Activated CD8-positive, alpha-beta T cell treated with anti-CD3 and anti-CD28 coated beads, Interleukin-2, amount 10 ng/mL, durations not matched to agents 7 days and 5 days (primary cell): ENCODE data around the gene ATP2A1. TPM values are rescaled to one million over a fixed set of nuclear protein-coding genes. Genes with fewer than 3 reads are reported as not detected.
"Not testable (repeated sequence)": the region's sequence is repeated elsewhere in the genome, so short reads cannot be mapped to it uniquely, and the experiment has no call there.

Experiments used
- ATAC-seq: fragments of 150-1000 bp; cut with Tn5 transposase; one replicate; pipeline ENCODE4 v1.10.0; 2021; ENCODE audit warnings: moderate library complexity
- CTCF ChIA-PET: fragments of 350-600 bp; sonication (Branson Sonifier 250); formaldehyde crosslinking; loops from one replicate; lab custom pipeline; 2021; ENCODE audit warnings: antibody characterized with exemption; lab: Charles Lee
- POLR2A ChIA-PET: fragments of 350-600 bp; sonication (Branson Sonifier 250); formaldehyde crosslinking; loops from one replicate; lab custom pipeline; 2021; ENCODE audit warnings: antibody characterized with exemption; lab: Charles Lee
- DNase-seq: peaks from one replicate; pipeline ENCODE4 v3.0.0-alpha.2; 2020
- H3K27ac Mint-ChIP-seq: one replicate; pipeline ENCODE4 v1.8.0; 2021; ENCODE audit warnings: mild to moderate bottlenecking, mixed read lengths
- H3K27me3 Mint-ChIP-seq: one replicate; pipeline ENCODE4 v1.8.0; 2021; ENCODE audit warnings: low read depth, mixed read lengths
- H3K36me3 Mint-ChIP-seq: one replicate; pipeline ENCODE4 v1.8.0; 2021; ENCODE audit warnings: low read depth, mixed read lengths
- H3K4me1 Mint-ChIP-seq: one replicate; pipeline ENCODE4 v1.8.0; 2021; ENCODE audit warnings: low read depth, mixed read lengths
- H3K4me3 Mint-ChIP-seq: one replicate; pipeline ENCODE4 v1.8.0; 2021; ENCODE audit warnings: mild to moderate bottlenecking, mixed read lengths
- H3K9me3 Mint-ChIP-seq: one replicate; pipeline ENCODE4 v1.8.0; 2022; ENCODE audit warnings: mixed read lengths; ENCODE audit not compliant: insufficient read depth
- total RNA-seq, 2 experiments: library from RNA; stranded (reverse); gene quantifications; one replicate each; pipeline ENCODE4 v1.2.3, GENCODE V29; 2021

The ATP2A1 gene
- total RNA-seq, 2 experiments from 2014 or later: 1.8 to 2.1 TPM

DNA sequence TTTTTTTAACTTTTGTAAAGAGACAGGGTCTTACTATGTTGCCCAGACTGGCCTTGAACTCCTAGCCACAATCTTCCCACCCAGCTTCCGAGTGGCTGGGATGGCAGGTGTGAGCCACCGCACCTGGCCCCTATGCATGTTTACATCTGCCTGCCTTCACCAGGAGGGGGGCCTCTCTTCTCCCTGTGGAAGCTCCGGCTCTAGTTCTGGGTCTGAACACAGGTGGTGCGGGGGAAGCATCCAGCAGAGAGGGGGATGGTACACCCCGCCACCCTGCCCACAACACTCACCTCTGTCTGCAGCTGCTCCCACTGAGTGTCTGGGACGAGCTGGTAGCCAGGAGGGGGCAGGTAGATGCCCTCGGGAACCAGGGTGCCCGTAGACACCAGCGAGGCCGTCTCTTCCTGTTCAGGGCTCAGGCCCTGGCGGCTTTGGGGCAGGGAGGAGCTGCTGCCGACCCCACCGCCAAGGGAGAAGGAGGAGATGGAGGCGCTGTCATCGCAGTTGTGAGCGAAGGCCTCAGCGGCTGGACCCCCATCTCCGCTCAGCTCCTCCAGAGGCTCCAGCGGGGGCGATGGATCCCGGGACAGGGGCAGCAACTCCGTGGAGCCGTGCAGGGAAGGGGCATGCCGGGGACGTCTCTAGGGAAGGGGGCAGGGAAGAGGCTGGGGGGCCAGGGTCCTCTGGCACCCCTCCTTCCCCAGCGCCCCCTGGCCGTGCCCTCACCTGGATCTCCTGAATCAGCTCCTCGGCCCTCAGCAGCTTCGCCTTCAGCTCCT is 35.8 kb downstream of the ATP2A1 start:
- ChIA-PET CTCF (interaction anchor here (2.9 kb wide), 1 partner anchor 31 kb away, joined by 13 read pairs; no protein-coding TSS in a partner anchor), POLR2A (interaction anchor here (1.1 kb wide), 1 partner anchor 9 kb away, joined by 6 read pairs; no protein-coding TSS in a partner anchor)
- no peak for ATAC-seq
- Mint-ChIP-seq H3K4me1 (no peaks in the 10 kb centered on the region), H3K4me3 (no peak overlapping the region), H3K9me3 (no peaks in the 10 kb centered on the region), H3K36me3 (peaks cover 28% of the 10 kb centered on the region), H3K27me3 (no peaks in the 10 kb centered on the region), H3K27ac (no peak overlapping the region)
- DNase-seq: no peak

DNA sequence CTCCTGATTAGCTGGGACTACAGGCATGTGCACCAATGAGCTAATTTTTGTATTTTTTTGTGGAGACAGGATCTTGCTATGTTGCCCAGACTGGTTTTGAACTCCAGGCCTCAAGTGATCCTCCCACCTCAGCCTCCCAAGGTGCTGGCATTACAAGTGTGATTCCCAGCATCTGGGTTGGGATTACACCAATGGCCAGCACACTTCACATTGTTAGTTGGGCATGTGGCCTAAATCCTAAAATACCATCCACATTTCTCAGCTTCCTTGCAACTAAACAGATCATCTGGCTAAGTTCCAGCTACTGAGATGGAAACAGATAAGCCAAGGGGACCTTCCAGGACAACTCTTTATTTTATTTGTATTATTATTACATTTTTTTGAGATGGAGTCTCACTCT is 36.9 kb downstream of the ATP2A1 start:
- no peak for DNase-seq
- Mint-ChIP-seq H3K9me3 (no peaks in the 10 kb centered on the region), H3K36me3 (peaks cover 30% of the 10 kb centered on the region), H3K27ac (no peak overlapping the region), H3K27me3 (no peaks in the 10 kb centered on the region), H3K4me1 (no peaks in the 10 kb centered on the region), H3K4me3 (no peak overlapping the region)
- ChIA-PET POLR2A (interaction anchor here (1.1 kb wide), 1 partner anchor 8 kb away, joined by 6 read pairs; no protein-coding TSS in a partner anchor), CTCF (interaction anchor here (0.9 to 2.9 kb wide), 2 partner anchors 30 to 41 kb away, joined by 3 to 13 read pairs; no protein-coding TSS in a partner anchor)
- ATAC-seq: no peak

DNA sequence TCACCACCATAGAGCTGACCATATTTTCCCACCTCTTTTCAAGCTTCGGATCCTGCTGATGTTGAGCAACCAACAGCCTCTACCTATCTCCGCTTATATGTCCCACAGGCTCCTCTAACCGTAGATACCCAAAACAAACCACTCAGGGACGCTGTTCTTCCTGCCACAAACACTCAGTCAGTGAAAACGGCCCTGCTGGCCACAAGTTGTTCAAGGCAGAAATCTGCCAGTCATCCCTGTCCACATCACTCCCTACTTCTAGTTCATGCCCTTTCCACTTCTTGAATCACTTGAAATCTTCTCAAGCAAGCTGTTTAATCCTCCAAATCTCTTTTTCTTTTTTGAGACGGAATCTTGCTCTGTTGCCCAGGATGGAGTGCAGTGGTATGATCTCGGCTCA is 38.8 kb downstream of the ATP2A1 start:
- POLR2A ChIA-PET: interaction anchor here (0.6 to 0.8 kb wide), 3 partner anchors 8 to 767 kb away, joined by 3 to 6 read pairs (median 3); partner anchors contain the start of gene RABEP2
- H3K9me3 Mint-ChIP-seq: no peaks in the 10 kb centered on the region
- no peak for ATAC-seq
- H3K4me1 Mint-ChIP-seq: no peaks in the 10 kb centered on the region
- H3K36me3 Mint-ChIP-seq: peaks cover 34% of the 10 kb centered on the region
- CTCF ChIA-PET: interaction anchor here (1.5 kb wide), 1 partner anchor 28 kb away, joined by 5 read pairs; no protein-coding TSS in a partner anchor
- H3K4me3 Mint-ChIP-seq: no peak overlapping the region
- DNase-seq: no peak
- H3K27ac Mint-ChIP-seq: no peak overlapping the region
- H3K27me3 Mint-ChIP-seq: no peaks in the 10 kb centered on the region

DNA sequence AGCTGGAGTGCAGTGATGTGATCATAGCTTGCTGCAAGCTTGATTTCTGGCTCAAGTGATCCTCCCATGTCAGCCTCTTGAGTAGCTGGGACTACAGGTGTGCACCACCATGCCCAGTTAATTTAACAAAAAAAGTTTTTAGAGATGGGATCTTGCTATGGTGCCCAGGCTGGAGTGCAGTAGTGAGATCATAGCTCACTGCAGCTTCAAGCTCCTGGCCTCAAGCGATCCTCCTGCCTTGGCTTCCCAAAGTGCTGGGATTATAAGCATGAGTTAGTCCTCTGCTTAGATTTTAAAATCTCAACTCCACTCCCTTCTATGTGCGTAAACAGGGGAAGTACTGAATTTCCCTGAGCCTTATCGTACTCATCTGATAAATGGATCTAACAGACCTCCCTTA is 40.4 kb downstream of the ATP2A1 start:
- no peaks in the 10 kb centered on the region for H3K9me3 Mint-ChIP-seq
- H3K4me3 Mint-ChIP-seq: no peak overlapping the region
- CTCF ChIA-PET: interaction anchor here (1.5 kb wide), 1 partner anchor 26 kb away, joined by 4 read pairs; no protein-coding TSS in a partner anchor
- peaks cover 31% of the 10 kb centered on the region for H3K36me3 Mint-ChIP-seq
- H3K27me3 Mint-ChIP-seq: no peaks in the 10 kb centered on the region
- DNase-seq: no peak
- H3K27ac Mint-ChIP-seq: no peak overlapping the region
- H3K4me1 Mint-ChIP-seq: peaks cover 3% of the 10 kb centered on the region
- no peak for ATAC-seq
- POLR2A ChIA-PET: interaction anchor here (0.5 to 1.2 kb wide), 2 partner anchors 10 to 53 kb away, joined by 3 to 4 read pairs; no protein-coding TSS in a partner anchor

DNA sequence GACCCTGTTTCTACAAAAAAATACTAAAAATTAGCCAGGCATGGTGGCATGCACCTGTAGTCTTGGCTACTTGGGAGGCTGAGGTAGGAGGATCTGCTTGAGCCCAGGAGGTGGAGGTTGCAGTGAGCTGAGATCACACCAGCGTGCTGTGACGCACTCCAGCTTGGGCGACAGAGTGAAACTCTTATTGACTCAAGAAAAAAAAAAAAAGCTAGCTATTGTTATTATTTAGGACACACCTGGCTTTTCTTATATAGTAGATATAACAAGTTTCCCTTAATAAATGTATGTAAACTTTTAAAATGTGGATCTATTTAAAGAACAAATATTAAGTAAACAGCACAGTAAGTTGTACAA is 44.9 kb downstream of the ATP2A1 start:
- H3K9me3 Mint-ChIP-seq: no peaks in the 10 kb centered on the region
- peak overlapping the region; percentile 14 for H3K27ac Mint-ChIP-seq
- ChIA-PET CTCF (interaction anchor here (1.4 to 9.0 kb wide), 2 partner anchors 22 to 45 kb away, joined by 3 to 58 read pairs; partner anchors contain the start of gene ATP2A1), POLR2A (interaction anchor here (0.6 to 1.4 kb wide), 7 partner anchors 9 to 429 kb away, joined by 3 to 6 read pairs (median 4); partner anchors contain the start of genes APOBR, ATXN2L and TUFM)
- no peak for ATAC-seq
- peak overlapping the region; percentile 40 for H3K4me3 Mint-ChIP-seq
- DNase-seq: no peak
- peaks cover 22% of the 10 kb centered on the region for H3K4me1 Mint-ChIP-seq
- H3K27me3 Mint-ChIP-seq: no peaks in the 10 kb centered on the region
- peaks cover 17% of the 10 kb centered on the region for H3K36me3 Mint-ChIP-seq

DNA sequence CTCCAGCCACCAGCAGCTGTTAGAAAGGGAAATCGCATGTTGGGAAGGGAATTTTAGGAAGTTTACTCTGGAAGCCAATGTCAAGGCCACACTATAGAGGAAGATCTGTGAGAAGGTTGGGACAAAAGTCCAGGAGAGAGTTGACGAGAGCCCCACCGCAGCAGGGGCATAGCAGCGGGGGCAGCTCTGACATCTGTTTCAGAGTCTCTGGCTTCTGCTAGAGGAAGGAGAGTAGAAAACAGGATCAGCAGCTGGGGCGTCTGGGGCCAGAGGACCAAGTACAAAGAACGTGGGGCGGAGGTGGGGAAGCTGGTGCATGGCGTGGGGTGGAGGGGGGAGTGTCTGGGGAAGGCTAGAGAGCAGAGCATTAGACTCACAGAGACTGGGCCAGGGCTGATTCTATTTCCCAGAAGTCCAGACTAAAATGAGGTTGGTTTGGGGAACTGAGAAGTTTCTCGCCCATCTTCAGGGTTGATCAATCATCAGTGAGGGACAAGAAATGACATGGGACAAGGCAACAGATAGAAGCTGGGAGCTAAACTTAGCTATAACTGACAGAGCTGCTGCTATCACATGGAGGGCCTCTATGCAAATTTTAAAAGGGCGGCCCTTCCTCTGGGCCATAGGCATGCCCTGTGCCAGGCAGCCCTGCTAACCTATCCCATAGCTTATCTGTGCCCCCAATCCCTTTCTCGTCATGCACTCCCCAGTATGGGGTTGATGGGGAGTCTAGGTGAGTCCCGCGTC is 45.5 kb downstream of the ATP2A1 start:
- Mint-ChIP-seq H3K27ac (peak overlapping the region; percentile 14), H3K36me3 (peaks cover 17% of the 10 kb centered on the region), H3K4me3 (peak overlapping the region; percentile 89), H3K27me3 (no peaks in the 10 kb centered on the region), H3K4me1 (peaks cover 22% of the 10 kb centered on the region), H3K9me3 (no peaks in the 10 kb centered on the region)
- ATAC-seq: no peak
- DNase-seq: no peak
- CTCF ChIA-PET: interaction anchor here (1.4 to 9.0 kb wide), 2 partner anchors 21 to 45 kb away, joined by 3 to 58 read pairs; partner anchors contain the start of gene ATP2A1
- POLR2A ChIA-PET: interaction anchor here (0.6 to 1.4 kb wide), 4 partner anchors 9 to 101 kb away, joined by 3 to 6 read pairs (median 4); partner anchors contain the start of genes ATXN2L and TUFM

DNA sequence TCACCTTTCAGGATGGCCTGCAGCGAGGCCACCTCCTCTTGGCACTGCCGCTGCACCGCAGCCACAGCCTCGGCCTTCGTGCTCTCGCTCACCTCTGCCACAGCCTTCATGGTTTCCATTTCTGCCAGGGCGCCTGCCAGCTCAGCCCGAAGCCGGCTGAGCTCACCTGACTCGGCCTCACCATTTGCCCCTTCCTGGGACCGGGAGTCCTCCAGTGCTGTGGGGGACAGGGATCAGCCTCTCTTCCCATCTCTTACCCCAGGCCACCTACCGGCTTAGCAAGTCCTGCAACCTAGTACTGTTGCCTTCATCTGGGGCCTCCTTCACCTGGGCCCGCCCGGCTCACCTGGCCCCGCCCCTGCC is 46.1 kb downstream of the ATP2A1 start:
- peaks cover 13% of the 10 kb centered on the region for H3K36me3 Mint-ChIP-seq
- ATAC-seq: no peak
- H3K4me1 Mint-ChIP-seq: peaks cover 22% of the 10 kb centered on the region
- H3K4me3 Mint-ChIP-seq: peak overlapping the region; percentile 89
- H3K27ac Mint-ChIP-seq: peak overlapping the region; percentile 98
- ChIA-PET POLR2A (interaction anchor here (1.1 kb wide), 1 partner anchor 102 kb away, joined by 3 read pairs; the partner anchor contains the start of gene ATXN2L), CTCF (interaction anchor here (1.4 to 9.0 kb wide), 2 partner anchors 21 to 46 kb away, joined by 3 to 58 read pairs; partner anchors contain the start of gene ATP2A1)
- no peak for DNase-seq
- H3K9me3 Mint-ChIP-seq: no peaks in the 10 kb centered on the region
- no peaks in the 10 kb centered on the region for H3K27me3 Mint-ChIP-seq

DNA sequence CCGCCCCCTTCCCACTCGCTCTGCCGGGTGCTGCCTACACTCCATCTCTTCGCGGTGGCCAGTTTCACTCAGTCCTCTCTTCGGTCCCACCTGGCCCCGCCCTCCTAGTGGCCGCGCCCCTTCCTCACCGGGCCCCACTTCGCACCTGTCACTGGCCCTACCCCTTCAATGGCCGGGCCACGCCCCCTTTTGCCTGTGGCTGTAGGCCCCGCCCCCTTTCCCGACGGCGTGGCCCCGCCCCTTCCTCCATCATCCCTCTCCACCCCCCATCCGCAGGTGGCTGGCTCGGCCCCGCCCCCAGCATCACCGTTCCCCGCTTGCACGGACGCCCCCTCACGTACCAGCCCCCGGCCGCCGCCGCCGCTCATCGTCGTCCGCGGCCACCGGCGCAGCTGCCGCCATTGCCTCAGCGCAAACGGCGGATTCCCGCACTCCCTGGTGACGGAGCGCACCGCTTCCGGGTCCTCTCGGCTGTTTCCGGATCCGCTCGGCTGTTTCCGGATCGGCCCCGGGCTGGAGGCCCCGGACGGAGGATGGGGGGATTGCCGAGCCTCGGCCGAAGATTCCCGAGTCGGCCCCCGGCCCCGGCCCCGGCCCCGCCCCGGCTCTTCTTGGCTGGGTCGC is 46.6 kb downstream of the ATP2A1 start, which contains the start of gene RABEP2:
TSS of gene RABEP2 (minus strand) at position 477 of the 624 bp plus-strand sequence. CDS start at position 402, 75 bp downstream.
- Mint-ChIP-seq H3K4me1 (peaks cover 22% of the 10 kb centered on the region), H3K4me3 (peak within 1 kb of the TSS; percentile 89), H3K36me3 (peaks cover 11% of the 10 kb centered on the region), H3K27ac (peak within 1 kb of the TSS; percentile 98), H3K27me3 (no peaks in the 10 kb centered on the region), H3K9me3 (no peaks in the 10 kb centered on the region)
- DNase-seq (peak; percentile 97), ATAC-seq (peak; percentile 91)
- ChIA-PET CTCF (interaction anchor here (1.4 to 9.0 kb wide), 3 partner anchors 12 to 46 kb away, joined by 3 to 58 read pairs (median 13); partner anchors contain the start of gene ATP2A1), POLR2A (interaction anchor here (0.5 to 1.7 kb wide), 6 partner anchors 8 to 888 kb away, joined by 3 to 4 read pairs (median 3); partner anchors contain the start of gene NFATC2IP)

DNA sequence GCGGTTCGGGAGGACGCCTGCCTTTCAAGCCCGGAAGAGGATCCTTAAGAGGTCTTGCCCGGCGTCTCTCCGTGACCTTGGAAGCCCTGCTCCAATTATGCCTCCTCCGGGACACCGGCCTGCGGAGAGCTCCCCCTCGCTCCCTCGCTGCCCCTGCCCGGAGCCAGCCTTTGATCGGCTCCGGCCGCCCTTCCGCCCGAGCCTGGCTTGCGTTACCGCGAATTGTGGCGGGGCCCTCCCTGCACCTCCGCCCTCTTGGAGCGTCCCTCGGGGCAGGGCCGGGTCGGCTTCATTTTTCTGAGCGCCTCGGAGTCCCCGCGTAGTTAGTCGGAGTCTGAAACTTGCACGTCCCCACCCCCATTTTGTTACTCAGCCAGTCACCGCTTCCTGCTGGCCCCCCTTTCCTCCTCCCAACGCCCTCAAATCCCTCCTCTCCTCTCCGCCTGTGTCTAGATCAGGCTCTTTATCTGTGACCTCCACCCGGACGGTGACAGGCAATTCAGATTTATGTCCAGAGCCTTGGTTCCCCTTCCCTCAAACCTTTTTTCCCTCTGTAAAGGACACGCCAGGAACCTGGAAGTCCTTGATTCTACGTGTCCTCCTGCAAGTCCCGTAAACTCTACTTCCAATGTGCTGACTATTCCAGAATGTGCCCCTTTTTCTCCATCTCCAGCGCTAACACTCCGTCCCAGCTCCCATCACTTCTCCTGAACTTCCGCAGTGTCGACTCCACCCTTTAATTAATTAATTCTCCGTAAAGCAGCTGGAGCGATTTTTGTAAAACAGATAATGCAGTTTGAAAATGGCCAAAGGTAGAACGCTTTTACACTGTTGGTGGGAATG is 47.3 kb downstream of the ATP2A1 start:
- DNase-seq: peak; percentile 91
- H3K4me3 Mint-ChIP-seq: peak overlapping the region; percentile 89
- no peaks in the 10 kb centered on the region for H3K27me3 Mint-ChIP-seq
- ChIA-PET CTCF (interaction anchor here (1.5 to 9.0 kb wide), 3 partner anchors 11 to 22 kb away, joined by 4 to 58 read pairs (median 13); no protein-coding TSS in a partner anchor), POLR2A (interaction anchor here (0.5 to 1.8 kb wide), 9 partner anchors 9 to 887 kb away, joined by 3 to 5 read pairs (median 4); partner anchors contain the start of genes NFATC2IP, SH2B1 and TUFM)
- peak overlapping the region; percentile 98 for H3K27ac Mint-ChIP-seq
- H3K36me3 Mint-ChIP-seq: peaks cover 11% of the 10 kb centered on the region
- H3K4me1 Mint-ChIP-seq: peaks cover 28% of the 10 kb centered on the region
- H3K9me3 Mint-ChIP-seq: no peaks in the 10 kb centered on the region
- ATAC-seq: peak; percentile 73

DNA sequence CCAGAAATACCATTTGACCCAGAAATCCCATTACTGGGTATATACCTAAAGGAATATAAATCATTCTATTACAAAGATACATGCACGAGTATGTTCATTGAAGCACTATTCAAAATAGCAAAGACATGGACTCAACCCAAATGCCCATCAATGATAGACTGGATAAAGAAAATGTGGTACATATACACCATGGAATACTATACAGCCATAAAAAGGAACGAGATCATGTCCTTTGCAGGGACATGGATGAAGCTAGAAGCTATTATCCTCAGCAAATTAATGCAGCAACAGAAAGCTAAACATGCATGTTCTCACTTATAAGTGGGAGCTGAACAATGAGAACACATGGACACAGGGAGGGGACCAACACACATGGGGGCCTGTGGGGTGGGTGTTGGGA is 48.0 kb downstream of the ATP2A1 start:
- ChIA-PET CTCF (interaction anchor here (1.5 to 9.0 kb wide), 3 partner anchors 11 to 21 kb away, joined by 4 to 58 read pairs (median 13); no protein-coding TSS in a partner anchor), POLR2A (interaction anchor here (1.2 to 1.8 kb wide), 3 partner anchors 24 to 80 kb away, joined by 4 read pairs; partner anchors contain the start of genes NFATC2IP, SH2B1 and TUFM)
- Mint-ChIP-seq H3K4me3 (peak overlapping the region; percentile 89), H3K27ac (peak overlapping the region; percentile 98), H3K4me1 (peaks cover 34% of the 10 kb centered on the region)
- DNase-seq, H3K9me3 Mint-ChIP-seq, H3K36me3 Mint-ChIP-seq, ATAC-seq, H3K27me3 Mint-ChIP-seq: not testable (repeated sequence)
